Muscle layer of duodenum (tissue), 2 donors: ENCODE data around the gene OTUD5.

Experiments
- H3K27ac ChIP-seq: one replicate; pipeline ENCODE4 v1.7.0; 2013; ENCODE audit warnings: mild to moderate bottlenecking, low read length
- H3K27me3 ChIP-seq: one replicate; pipeline ENCODE4 v1.7.0; 2013; ENCODE audit warnings: low read depth, mild to moderate bottlenecking, control low read depth, low read length
- H3K36me3 ChIP-seq, 2 donors: one replicate each; pipeline ENCODE4 v1.7.0; 2013; ENCODE audit warnings: low read length in 2 of 2, control low read depth in 1 of 2, mild to moderate bottlenecking in 1 of 2; ENCODE audit not compliant: insufficient read depth in 2 of 2, control insufficient read depth in 1 of 2
- H3K4me1 ChIP-seq, 2 donors: one replicate each; pipeline ENCODE4 v1.7.0; 2013; ENCODE audit warnings: low read length in 2 of 2, mild to moderate bottlenecking in 2 of 2, control low read depth in 1 of 2, moderate library complexity in 1 of 2; ENCODE audit not compliant: insufficient read depth in 2 of 2, control insufficient read depth in 1 of 2
- H3K4me3 ChIP-seq, 2 donors: one replicate each; pipeline ENCODE4 v1.7.0; 2013; ENCODE audit warnings: low read length in 2 of 2, low read depth in 1 of 2, mild to moderate bottlenecking in 1 of 2
- H3K9me3 ChIP-seq, 2 donors: one replicate each; pipeline ENCODE4 v1.7.0; 2013; ENCODE audit warnings: low read length in 2 of 2, control low read depth in 1 of 2, mild to moderate bottlenecking in 1 of 2; ENCODE audit not compliant: control insufficient read depth in 1 of 2
- donor health status: healthy.

Gene OTUD5

DNA sequence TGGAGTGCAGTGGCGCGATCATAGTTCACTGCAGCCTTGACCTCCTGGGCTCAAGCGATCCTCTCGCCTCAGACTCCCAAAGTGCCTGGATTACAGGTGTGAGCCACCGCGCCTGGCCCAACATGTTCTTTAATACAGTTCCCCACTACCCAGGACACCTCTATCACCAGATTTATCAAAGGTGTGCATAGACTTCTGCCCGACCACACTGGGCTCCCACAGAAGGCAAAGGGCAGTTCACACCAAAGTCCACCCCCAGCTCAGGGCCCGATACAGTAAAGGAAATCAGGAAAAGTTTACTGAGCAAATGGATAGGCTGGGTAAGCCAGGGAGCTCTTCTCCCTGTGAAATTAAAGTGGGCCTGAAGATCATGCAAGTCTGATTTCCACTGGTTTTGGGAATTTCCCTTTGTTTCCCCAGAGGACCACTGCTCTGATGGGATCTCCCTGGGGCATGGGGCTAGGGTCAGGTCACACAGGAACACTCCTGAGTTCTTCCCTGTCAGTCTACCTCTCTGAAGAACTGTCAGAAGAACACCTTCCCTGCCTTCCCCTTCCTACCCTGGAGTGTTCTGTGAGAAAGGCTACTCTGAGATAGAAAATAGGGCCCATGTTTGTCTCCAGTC lies 20.9 kb downstream of the OTUD5 start:
- Histone ChIP-seq H3K27ac (peak overlapping the region; percentile 86), H3K9me3 (no peaks in the 10 kb centered on the region), H3K27me3 (no peaks in the 10 kb centered on the region), H3K4me1 (peaks cover 0 to 26% of the 10 kb centered on the region in 2 donors), H3K4me3 (no peak overlapping the region), H3K36me3 (peaks cover 10 to 15% of the 10 kb centered on the region in 2 donors)

DNA sequence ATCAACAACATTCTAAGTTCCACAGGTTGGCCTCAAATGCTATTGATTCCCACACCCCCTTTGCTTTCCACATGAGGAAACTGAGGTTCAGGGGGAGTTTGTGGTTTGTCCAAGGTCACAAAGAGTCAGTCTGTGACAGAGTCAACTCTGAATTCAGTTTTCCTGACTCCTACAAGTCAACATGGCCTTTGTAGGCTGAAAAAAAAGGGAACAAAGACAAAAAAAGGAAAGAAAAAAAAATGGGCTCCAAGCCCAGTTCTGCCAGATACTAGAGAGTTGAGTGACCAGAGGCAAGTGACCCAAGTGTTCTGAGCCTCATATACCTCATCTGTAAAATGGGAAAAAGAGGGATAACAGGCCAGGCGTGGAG lies 22.1 kb downstream of the OTUD5 start:
- H3K4me3 ChIP-seq: no peak overlapping the region
- no peak overlapping the region for H3K27ac ChIP-seq
- peaks cover 0 to 18% of the 10 kb centered on the region in 2 donors for H3K4me1 ChIP-seq
- no peaks in the 10 kb centered on the region for H3K9me3 ChIP-seq
- no peaks in the 10 kb centered on the region for H3K27me3 ChIP-seq
- H3K36me3 ChIP-seq: peaks cover 11 to 16% of the 10 kb centered on the region in 2 donors

DNA sequence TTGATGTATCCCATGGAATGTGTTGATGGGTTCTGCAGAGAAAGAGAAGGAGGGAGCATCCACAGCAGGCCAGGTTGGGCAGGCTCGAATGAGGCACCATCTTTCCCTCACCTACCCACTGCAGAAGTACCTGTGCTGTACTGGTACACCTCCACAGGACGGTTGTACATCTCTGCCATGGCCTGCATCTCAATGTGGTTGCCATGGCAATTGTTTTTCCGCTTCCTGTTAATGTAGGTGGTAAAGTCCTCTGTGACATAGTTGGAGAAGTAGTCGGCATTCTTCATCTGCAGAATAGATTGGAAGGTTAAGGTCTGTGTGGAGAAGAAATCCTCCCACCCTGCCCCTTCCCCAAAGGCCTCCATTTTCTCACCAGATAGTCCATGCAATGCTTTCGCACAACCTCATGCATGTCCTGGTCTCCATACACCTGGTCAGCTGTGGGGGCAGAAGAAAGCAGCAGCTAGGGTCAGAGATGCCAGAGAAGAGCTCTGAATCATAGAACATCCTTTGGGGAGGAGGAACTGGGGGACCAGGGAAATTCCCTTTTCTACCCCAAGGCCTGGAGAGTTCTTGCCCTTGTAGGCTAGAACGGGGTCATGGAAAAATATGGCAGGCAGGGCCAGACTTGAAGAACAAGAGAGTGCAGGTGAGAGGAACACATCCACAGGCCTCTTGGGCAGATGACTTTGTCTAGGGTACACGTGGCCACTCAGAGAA lies 22.7 kb downstream of the OTUD5 start:
- Histone ChIP-seq H3K27me3 (no peaks in the 10 kb centered on the region), H3K36me3 (peaks cover 14 to 19% of the 10 kb centered on the region in 2 donors), H3K4me3 (no peak overlapping the region), H3K4me1 (peaks cover 0 to 15% of the 10 kb centered on the region in 2 donors), H3K27ac (no peak overlapping the region), H3K9me3 (no peaks in the 10 kb centered on the region)

DNA sequence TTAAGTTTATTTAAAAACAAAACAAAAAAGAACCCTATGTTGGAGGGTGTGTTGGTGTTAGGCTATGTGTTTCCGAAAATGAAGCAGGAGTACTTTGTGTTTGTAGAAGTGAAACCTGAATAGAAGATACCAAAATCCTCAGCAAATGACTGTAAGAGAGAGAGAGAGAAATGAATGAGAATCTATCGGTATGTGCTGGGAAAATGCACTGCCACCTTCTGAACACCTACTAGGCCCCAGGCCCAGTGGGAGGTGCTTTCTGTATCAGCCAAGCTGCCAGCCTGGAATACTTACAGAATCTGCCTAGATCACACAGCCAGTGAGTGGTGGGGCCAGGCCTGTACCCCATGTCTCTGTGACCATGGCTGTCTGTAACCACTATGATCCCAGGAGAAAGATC lies 23.6 kb downstream of the OTUD5 start:
- Histone ChIP-seq H3K4me1 (peaks cover 0 to 10% of the 10 kb centered on the region in 2 donors), H3K27me3 (no peaks in the 10 kb centered on the region), H3K27ac (no peak overlapping the region), H3K9me3 (no peaks in the 10 kb centered on the region), H3K4me3 (no peak overlapping the region), H3K36me3 (peaks cover 14 to 19% of the 10 kb centered on the region in 2 donors)

DNA sequence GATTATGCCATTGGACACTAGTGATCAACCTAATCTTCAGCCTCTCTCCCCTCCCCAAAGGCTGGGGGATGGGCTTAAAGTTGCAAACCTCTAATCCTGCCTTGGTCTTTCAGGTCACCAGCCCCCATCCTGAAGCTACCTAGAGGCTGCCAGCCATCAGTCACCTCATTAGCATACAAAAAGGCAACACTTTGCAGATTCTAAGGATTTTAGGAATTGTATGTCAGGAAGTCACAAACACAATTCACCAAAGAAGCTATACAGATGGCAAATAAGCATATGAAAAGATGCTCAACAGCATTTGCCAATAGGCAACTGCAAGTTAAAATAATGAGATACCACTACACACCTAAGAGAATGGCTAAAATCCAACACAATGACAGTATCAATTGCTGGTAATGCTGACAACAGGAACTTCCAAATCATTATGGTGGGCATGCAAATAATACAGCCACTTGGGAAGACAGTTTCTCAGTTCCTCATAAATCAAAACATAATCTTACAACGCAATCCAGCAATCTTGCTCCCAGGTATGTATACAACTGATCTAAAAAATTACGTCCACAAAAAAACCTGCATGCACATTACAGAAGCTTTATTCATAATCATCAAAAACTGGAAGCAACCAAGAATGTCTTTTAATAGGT lies 29.5 kb downstream of the OTUD5 start:
- Histone ChIP-seq H3K36me3 (peaks cover 19 to 28% of the 10 kb centered on the region in 2 donors), H3K4me1 (no peaks in the 10 kb centered on the region)

DNA sequence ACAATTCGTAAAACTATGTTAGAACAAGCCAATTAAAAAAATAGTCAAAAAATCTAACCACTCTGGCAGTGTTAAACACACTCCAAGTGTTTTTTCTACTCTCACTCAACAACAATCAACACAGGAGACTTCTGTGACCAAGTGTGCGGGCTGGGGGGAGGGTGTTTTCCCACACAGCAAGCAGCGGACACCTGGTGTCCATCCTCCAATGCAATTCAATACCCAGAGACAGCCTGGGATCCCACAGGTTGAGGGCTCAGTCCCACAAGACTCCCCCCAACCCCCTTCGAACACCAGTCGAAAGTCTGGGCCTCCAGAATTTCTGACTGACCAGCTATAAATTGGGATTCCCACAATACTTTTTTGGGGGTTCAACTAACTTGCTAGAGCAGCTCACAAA lies 30.3 kb downstream of the OTUD5 start:
- H3K9me3 ChIP-seq: no peaks in the 10 kb centered on the region
- H3K27ac ChIP-seq: no peak overlapping the region
- H3K27me3 ChIP-seq: no peaks in the 10 kb centered on the region
- H3K4me3 ChIP-seq: no peak overlapping the region
- no peaks in the 10 kb centered on the region for H3K4me1 ChIP-seq
- peaks cover 25 to 28% of the 10 kb centered on the region in 2 donors for H3K36me3 ChIP-seq

More for the DNA sequence above, 29.5 kb downstream of the OTUD5 start:
- H3K4me3 ChIP-seq: no peak overlapping the region
- no peak overlapping the region for H3K27ac ChIP-seq
- H3K27me3 ChIP-seq: no peaks in the 10 kb centered on the region
- H3K9me3 ChIP-seq: no peaks in the 10 kb centered on the region

DNA sequence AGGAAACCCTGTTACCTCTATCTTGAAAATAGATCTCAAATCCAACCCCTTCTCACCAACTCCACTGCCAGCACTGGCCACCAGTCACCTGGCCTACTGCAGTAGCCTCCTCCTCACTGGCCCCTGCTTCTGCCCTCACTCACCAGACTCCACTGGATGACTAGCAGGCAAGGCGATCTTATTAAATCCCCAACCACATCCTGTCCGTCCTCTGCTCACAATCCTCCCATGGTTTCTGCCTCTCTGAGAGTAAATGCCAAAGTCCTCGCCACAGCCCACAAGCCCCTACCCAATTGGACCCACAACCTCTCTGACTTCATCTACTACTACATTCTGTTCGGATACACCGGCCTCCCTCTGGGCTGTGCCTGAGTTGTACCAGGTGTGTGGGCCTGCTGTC lies 33.1 kb downstream of the OTUD5 start:
- no peaks in the 10 kb centered on the region for H3K27me3 ChIP-seq
- H3K4me3 ChIP-seq: no peak overlapping the region
- H3K36me3 ChIP-seq: peaks cover 24 to 25% of the 10 kb centered on the region in 2 donors
- H3K4me1 ChIP-seq: peaks cover 0 to 5% of the 10 kb centered on the region in 2 donors
- no peak overlapping the region for H3K27ac ChIP-seq
- no peaks in the 10 kb centered on the region for H3K9me3 ChIP-seq

DNA sequence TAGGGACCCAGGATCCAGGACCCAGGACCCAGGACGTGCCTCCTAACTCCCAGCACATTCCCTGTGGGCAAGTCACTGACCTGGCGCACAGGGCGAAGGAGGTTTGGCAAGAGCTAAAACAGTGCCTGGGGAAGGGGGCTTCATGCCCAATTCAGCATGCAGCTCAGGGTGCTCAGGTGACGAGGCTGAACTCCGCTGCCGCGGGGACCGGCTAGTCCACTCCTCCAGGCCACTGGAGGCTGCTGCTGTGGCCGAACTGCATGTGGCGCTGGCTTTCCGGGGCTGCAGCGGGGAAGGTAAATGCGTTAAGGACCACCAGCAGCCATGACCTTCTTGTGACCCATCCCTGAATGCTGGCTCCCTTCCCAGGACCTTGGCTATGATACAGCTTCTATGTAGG lies 33.6 kb downstream of the OTUD5 start:
- no peak overlapping the region for H3K27ac ChIP-seq
- H3K4me3 ChIP-seq: no peak overlapping the region
- peaks cover 24 to 25% of the 10 kb centered on the region in 2 donors for H3K36me3 ChIP-seq
- H3K9me3 ChIP-seq: no peaks in the 10 kb centered on the region
- H3K4me1 ChIP-seq: peaks cover 0 to 5% of the 10 kb centered on the region in 2 donors
- no peaks in the 10 kb centered on the region for H3K27me3 ChIP-seq

DNA sequence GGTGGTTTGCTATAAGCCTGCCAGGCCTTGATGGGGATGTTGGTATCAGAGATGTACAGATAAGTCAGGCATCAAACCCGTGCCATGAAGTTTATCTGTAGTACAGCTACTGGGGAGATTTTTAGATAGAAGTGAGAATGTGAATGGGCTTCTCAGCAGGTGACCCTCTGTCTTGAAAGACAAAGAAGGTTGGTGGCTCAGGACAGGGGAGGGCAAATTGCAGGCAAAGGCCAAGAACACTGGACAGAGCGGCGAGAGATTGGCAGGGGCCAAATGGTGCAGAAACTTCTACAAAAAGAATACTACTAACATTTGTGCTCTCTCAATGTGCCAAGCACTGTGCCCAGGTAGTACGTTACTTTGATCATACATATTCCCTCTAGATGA lies 36.7 kb downstream of the OTUD5 start:
- H3K27ac ChIP-seq: no peak overlapping the region
- H3K36me3 ChIP-seq: peaks cover 20 to 25% of the 10 kb centered on the region in 2 donors
- peaks cover 0 to 8% of the 10 kb centered on the region in 2 donors for H3K4me1 ChIP-seq
- no peak overlapping the region for H3K4me3 ChIP-seq
- H3K9me3 ChIP-seq: no peaks in the 10 kb centered on the region
- no peaks in the 10 kb centered on the region for H3K27me3 ChIP-seq

DNA sequence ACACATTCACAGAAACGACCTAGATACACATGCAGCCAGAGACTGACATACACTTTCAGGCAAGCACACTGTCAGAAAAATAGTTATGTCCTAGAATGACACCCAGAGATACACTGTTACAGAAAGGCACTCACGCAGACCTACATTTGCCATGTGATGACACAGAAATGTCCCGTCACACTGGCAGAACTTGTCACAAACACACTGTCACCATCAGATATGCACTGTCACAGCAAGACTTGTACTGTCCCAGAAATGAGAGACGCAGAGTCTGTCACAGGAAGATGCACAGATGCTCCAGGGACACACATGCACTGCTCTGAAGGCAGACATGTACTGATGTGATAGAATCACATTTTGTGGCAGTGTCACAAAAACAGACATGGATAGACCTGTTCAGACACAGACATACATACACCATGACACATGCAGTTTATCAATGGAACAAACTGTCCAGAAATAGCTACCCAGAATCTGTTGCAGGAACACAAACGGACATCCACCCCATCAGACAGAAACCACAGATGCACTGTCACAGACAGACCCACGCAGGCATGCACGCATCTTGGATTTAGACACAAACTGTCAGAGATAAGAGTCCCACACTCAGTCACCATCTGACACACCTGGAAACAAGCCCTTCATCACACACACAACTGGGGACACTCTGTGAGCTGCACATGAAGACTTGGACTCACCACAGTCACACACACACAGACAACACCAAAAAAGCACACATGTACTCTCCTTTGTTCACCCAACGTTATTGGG lies 37.3 kb downstream of the OTUD5 start:
- peaks cover 0 to 8% of the 10 kb centered on the region in 2 donors for H3K4me1 ChIP-seq
- H3K27me3 ChIP-seq: no peaks in the 10 kb centered on the region
- no peaks in the 10 kb centered on the region for H3K9me3 ChIP-seq
- H3K27ac ChIP-seq: peak overlapping the region; percentile 45
- H3K36me3 ChIP-seq: peaks cover 14 to 25% of the 10 kb centered on the region in 2 donors
- peak overlapping the region in 1 of 2 donors; percentile 37 for H3K4me3 ChIP-seq

DNA sequence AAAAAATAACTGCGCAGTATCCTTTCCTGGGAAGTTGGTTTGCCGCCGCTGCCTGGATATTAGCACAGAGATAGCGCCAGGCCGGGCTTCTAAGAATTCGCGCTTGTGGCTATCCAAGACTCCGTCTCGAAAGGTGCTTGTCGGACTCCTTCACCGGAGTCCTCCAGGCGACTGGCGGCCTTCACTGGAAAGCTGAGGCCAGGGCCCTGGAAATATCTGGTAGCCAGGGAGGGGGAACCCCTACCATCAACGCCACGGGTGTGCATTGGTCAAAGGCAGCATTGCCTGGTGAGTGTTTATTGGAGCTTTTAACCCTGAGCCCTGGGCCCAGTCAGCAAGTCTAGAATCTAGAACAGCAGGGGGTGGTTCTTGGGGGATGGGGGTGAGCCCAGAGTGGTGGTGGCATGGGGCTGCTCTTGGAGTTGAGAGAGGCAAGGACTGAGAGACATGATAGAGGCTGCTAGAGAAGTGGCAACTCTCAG lies 38.0 kb downstream of the OTUD5 start:
- Histone ChIP-seq H3K27ac (peak overlapping the region; percentile 45), H3K4me3 (peak overlapping the region; percentile 37 to 66), H3K4me1 (peaks cover 0 to 8% of the 10 kb centered on the region in 2 donors), H3K36me3 (peaks cover 17 to 22% of the 10 kb centered on the region in 2 donors), H3K9me3 (no peaks in the 10 kb centered on the region), H3K27me3 (no peaks in the 10 kb centered on the region)
